GM19324 (cell line): ENCODE measurements around the gene ARHGEF18.

ENCODE experiments used
- ATAC-seq: cut with Tn5 transposase; IDR thresholded peaks from one replicate; pipeline ENCODE4 v1.9.1; 2021; ENCODE audit warnings: mild to moderate bottlenecking, moderate library complexity; ENCODE audit not compliant: unreplicated experiment, low FRiP score

Gene ARHGEF18

GRCh38 chr19:7381073-7381390 is 32.3 kb downstream of the ARHGEF18 start:
- ATAC-seq = no peak

- no peak for ATAC-seq
These were observed 34.0 kb downstream of the ARHGEF18 start for GRCh38 chr19:7382694-7383093.

- ATAC-seq = no peak
These were observed 34.5 kb downstream of the ARHGEF18 start for GRCh38 chr19:7383284-7383683.

GRCh38 chr19:7385062-7385461 is 36.3 kb downstream of the ARHGEF18 start:
- no peak for ATAC-seq

DNA sequence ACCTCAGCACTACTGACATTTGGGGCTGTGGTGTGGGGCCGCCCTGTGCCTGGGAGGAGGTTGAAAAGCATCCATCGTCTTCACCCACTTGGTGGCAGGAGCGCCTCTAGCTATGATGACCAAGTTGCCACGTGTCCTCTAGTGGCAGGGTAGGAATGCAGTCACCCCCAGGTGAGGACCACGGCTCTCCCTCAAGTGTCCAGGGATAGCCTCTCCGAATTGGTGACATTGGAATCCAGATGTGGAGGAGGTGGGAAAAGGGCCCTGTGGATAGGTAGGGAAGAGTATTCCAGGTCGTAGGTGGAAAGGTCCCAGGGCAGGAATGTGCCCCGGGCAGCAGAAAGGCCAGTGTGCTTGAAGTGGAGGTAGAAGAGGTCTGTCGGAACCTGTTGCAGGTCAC is 37.6 kb downstream of the ARHGEF18 start:
- ATAC-seq = no peak

- ATAC-seq = no peak
These were observed 38.0 kb downstream of the ARHGEF18 start for GRCh38 chr19:7386769-7387168.

DNA sequence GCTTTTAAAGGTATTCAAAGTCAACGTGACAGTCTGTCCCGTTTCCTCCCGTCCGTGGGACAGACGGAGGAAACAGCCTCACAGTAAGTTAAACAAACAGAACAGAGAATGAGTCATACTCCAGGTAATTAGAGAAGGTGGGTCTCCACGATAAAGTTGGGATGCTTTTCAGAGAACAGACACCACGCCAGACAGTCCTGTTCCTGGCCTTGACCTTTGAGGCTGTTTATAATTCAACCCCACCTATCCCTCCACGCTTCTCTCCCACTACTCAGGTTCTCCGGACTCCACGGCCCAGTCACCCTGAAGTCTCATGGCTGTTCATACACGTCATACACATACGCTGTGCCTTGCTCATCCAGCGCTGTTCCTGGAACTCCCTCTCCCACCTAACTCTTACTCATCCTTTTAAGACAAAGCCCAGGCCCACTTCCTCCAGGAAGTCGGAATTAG is 42.5 kb downstream of the ARHGEF18 start:
- no peak for ATAC-seq

DNA sequence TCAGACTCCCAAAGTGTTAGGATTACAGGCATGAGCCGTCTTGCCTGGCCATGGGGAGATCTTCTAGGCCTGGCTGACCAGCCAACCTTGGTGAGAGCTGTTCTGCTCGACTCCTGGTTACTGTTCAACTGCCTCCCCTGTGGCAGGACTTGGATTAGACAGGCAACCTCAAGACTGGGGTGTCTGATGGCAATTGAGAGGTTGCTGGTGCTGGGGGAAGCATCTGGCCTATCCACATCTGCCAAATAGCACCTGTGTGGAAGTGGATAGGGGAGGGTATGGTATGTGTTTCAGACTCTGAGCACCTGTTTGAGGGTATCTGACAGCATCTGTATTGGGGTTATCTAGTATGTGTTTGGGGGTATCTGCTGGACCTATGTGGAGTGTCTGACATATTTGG is 44.7 kb downstream of the ARHGEF18 start:
- no peak for ATAC-seq

- no peak for ATAC-seq
These were observed 45.4 kb downstream of the ARHGEF18 start for GRCh38 chr19:7393939-7394730.

DNA sequence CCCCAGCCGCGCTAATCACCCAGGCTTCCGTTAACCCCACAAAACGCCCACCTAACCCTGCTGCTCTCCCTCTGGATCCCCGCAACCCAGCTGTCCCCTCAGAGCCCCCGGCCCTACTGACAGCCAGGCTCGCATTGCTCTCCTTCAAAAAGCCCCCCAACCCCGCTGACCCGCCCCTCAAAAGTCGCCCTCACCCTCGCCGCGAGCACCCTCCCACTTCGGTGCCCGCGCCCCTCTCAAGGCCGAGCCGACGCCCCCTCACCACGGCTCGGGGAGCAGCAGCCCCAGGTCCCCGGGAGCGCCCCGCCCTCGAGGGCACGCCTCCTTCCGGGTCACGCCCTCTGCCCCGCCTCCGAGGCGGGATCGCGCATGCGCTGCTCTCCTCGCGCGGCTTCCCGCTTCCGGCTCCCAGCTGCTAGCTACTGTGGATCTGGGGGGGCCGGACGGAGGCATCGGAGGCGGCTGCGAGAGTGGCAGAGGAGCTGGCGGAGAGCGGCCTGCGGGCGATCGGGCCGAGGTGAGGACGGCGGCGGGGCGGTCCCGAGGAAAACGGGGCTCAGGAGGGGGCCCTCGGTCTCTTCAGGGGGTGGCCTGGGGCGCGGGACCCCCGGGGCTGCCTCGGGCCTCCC is 46.1 kb downstream of the ARHGEF18 start:
- ATAC-seq = peak; percentile 87

DNA sequence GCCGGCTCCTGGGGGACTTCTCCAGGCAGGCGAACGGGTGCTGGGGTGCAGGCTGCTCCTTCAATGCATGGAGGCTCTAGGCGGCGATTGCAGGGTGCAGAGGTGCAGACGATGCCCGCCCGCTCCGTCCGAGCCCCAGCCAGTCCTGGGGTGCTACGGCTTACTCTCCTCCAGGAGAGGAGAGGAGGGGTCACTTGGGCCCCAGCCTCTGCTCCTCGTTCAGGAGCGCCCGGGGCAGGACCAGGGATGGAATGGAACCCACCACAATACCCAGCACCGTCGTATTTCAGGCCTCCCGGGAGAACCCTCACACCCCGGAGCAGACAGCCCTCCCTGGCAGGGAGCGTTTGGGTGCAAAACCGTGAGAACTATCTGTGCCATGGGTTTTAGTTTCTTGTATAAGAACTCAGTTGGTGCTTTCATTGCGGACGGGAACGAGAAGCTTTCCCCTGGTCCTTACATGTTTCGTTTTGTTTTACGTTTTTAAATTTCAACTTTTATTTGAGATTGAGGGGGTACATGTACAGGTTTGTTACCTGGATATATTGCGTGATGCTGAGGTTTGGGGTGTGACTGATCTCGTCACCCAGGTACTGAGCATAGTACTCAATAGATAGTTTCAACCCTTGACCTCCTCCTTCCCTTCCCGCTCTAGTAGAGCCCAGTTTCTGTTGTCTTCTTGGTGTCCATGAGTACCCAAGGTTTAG is 46.8 kb downstream of the ARHGEF18 start:
- peak; percentile 33 for ATAC-seq

DNA sequence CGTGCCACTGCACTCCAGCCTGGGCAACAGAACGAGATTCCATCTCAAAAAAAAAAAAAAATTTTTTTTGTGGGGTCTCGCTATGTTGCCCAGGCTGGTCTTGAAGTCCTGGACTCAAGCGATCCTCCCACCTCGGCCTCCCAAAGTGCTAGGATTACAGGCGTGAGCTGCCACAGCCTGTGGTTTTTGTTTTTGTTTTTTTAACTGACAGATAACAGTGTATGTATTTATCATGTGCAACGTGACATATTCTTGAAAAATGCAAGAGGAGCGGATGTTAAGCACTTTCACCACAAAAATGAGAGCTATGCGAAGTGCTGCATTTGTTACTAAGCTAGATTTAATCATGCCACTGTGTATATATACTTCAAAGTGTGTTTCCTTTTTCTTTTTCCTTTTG is 49.0 kb downstream of the ARHGEF18 start:
- ATAC-seq = no peak
